ENCODE measurements around the gene PRKN. TPM values are rescaled to one million over a fixed set of nuclear protein-coding genes. Genes with fewer than 3 reads are reported as not detected.

The PRKN gene
- total and polyA plus RNA-seq, 9 of the 15 experiments (the other 6 are each of a cell fraction or from before 2014, with no cell fraction given), result 0.03 to 0.96 (median 0.15) TPM; not detected in 2

DNA sequence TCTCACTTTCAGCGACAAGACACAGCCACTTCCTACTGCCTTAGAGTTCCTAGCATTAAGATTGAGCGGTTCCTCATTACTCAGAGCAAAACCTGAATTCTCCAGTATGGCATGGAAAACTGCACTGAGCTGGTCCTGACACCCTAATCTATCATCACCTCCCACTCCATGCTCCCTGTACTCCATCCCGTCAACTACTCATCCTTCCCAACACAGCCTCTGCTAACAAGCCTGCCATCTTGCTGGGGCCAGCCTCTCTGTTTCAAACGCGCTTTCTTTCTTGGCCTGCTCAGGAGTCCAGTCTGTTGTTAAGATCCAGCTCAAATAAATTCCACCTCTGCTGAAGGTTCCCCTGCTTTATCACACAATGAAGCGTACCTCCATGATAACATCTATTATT lies 12.0 kb downstream of the PRKN start:
- FAIRE-seq (no peak), DNase-seq (ENCODE audit: extremely low read depth in 1 of 4, low spot score in 3 of 4) (no peak), ATAC-seq (no peak)
- BruUV-seq (replicated peaks), result no TSS peak
- Histone ChIP-seq H3K79me2 (ENCODE audit: control insufficient read depth, insufficient read depth, low read length) (no peaks in the 10 kb centered on the region), H3K9me1 (ENCODE audit: control insufficient read depth, insufficient read depth, low read length) (no peaks in the 10 kb centered on the region), H3K36me3 (ENCODE audit: control insufficient read depth, insufficient read depth, low read length) (no peaks in the 10 kb centered on the region), H3K4me1 (replicated peaks in 1 of 2; ENCODE audit: control insufficient read depth in 2 of 2, insufficient read depth in 2 of 2, low read length in 2 of 2) (no peaks in the 10 kb centered on the region), H3K27me3 (ENCODE audit: control insufficient read depth in 2 of 2, insufficient read depth in 2 of 2, low read length in 2 of 2) (no peaks in the 10 kb centered on the region), H3K4me2 (ENCODE audit: insufficient read depth, low read length) (no peak overlapping the region), H4K20me1 (replicated peaks; ENCODE audit: control insufficient read depth, insufficient read depth, low read length) (no peaks in the 10 kb centered on the region), H3K4me3 (no peak overlapping the region), H3K27ac (ENCODE audit: extremely low read depth, low read depth, low read length) (no peak overlapping the region), H3K9ac (ENCODE audit: insufficient read depth in 1 of 2, low read depth in 2 of 2, low read length in 2 of 2) (no peak overlapping the region), H3K9me3 (replicated peaks; ENCODE audit: control insufficient read depth, insufficient read depth, low read depth, low read length) (no peaks in the 10 kb centered on the region), H2AFZ (ENCODE audit: low read depth, low read length) (no peak overlapping the region)
- WGBS (ENCODE audit: insufficient coverage, low coverage, missing lambda C conversion rate), result 2% methylated on average over 6 of the region's 6 CpGs
- in situ Hi-C loops (cut with MboI), result no loop called here
- ChIA-PET CTCF (ENCODE audit: low intra/inter-chr PET ratio) (no interaction called here), POLR2A (no interaction called here)
- intact Hi-C loops (cut with micrococcal nuclease), result no loop called here
- TF ChIP-seq CSDE1 (IDR thresholded peaks at IDR 0.05) (no peak), SMAD3 (CRISPR knock-in tag; conservative IDR thresholded peaks at IDR 0.05) (no peak), ATF2 (CRISPR knock-in tag; IDR thresholded peaks at IDR 0.05) (no peak), CREB1 (IDR thresholded peaks at IDR 0.05) (no peak), CREB1 (CRISPR knock-in tag; IDR thresholded peaks at IDR 0.05) (no peak), PHF21A (IDR thresholded peaks at IDR 0.05; ENCODE audit: borderline replicate concordance, low read depth) (no peak), RFX7 (CRISPR knock-in tag; IDR thresholded peaks at IDR 0.05) (no peak), RBM25 (IDR thresholded peaks at IDR 0.05; ENCODE audit: low read depth, low read length, severe bottlenecking) (no peak), TEAD1 (CRISPR knock-in tag; IDR thresholded peaks at IDR 0.05) (no peak), PCBP2 (IDR thresholded peaks at IDR 0.05; ENCODE audit: low read depth, low read length, poor library complexity, severe bottlenecking) (no peak), MTA3 (IDR thresholded peaks at IDR 0.05; ENCODE audit: borderline replicate concordance) (no peak), CTBP1 (IDR thresholded peaks at IDR 0.05; ENCODE audit: borderline replicate concordance) (no peak), WHSC1 (IDR thresholded peaks at IDR 0.05; ENCODE audit: low read length) (no peak), U2AF1 (optimal IDR thresholded peaks at IDR 0.05; ENCODE audit: low read depth, low read length) (no peak), ARHGAP35 (IDR thresholded peaks at IDR 0.05; ENCODE audit: partially characterized antibody) (no peak), XRCC3 (IDR thresholded peaks at IDR 0.05) (no peak), SNIP1 (IDR thresholded peaks at IDR 0.05; ENCODE audit: low read depth) (no peak), FOSL1 (tag; conservative IDR thresholded peaks at IDR 0.05) (no peak), CCNT2 (IDR thresholded peaks at IDR 0.05; ENCODE audit: borderline replicate concordance, extremely low read depth, insufficient read length, low read depth, low read length) (no peak)
- TF ChIP-seq, protein P1, sequence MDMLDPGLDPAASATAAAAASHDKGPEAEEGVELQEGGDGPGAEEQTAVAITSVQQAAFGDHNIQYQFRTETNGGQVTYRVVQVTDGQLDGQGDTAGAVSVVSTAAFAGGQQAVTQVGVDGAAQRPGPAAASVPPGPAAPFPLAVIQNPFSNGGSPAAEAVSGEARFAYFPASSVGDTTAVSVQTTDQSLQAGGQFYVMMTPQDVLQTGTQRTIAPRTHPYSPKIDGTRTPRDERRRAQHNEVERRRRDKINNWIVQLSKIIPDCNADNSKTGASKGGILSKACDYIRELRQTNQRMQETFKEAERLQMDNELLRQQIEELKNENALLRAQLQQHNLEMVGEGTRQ (CRISPR knock-in tag; IDR thresholded peaks at IDR 0.05), result no peak
- TF ChIP-seq, protein P2, sequence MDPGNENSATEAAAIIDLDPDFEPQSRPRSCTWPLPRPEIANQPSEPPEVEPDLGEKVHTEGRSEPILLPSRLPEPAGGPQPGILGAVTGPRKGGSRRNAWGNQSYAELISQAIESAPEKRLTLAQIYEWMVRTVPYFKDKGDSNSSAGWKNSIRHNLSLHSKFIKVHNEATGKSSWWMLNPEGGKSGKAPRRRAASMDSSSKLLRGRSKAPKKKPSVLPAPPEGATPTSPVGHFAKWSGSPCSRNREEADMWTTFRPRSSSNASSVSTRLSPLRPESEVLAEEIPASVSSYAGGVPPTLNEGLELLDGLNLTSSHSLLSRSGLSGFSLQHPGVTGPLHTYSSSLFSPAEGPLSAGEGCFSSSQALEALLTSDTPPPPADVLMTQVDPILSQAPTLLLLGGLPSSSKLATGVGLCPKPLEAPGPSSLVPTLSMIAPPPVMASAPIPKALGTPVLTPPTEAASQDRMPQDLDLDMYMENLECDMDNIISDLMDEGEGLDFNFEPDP (CRISPR knock-in tag; IDR thresholded peaks at IDR 0.05), result no peak
